ENCODE measurements around the gene ZNF646.

ZNF646 gene

DNA sequence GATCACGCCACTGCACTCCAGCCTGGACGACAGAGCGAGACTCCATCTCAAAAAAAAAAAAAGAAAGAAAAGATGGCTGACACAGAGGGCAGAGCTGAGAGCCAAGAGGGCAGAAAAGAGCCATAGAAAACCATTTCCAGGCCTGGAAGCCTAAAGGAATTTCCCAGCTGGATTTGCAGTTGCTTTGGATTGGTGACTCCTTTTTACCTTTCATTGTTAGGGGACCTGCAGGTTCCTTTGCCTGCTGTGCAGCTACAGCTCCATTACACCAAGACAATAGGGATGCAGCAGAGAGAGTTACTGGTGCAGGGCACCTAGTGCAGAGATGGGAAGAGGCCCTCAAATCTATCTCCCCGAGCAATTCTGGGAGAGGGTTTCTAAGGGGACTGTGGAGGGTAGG lies 18.6 kb upstream of the ZNF646 start:
- Histone ChIP-seq H3K27me3 (ENCODE audit: insufficient read depth, insufficient read length) (no peaks in the 10 kb centered on the region), H3K9ac (ENCODE audit: insufficient read length, low read depth) (no peak overlapping the region), H3K4me1 (ENCODE audit: insufficient read depth, insufficient read length) (peaks cover 2% of the 10 kb centered on the region), H3K36me3 (ENCODE audit: insufficient read depth, insufficient read length, low read length) (peaks cover 16% of the 10 kb centered on the region), H3K9me3 (ENCODE audit: insufficient read depth, low read length) (no peaks in the 10 kb centered on the region), H3K4me3 (ENCODE audit: insufficient read length, low read depth) (no peak overlapping the region)
- TF ChIP-seq SUZ12 (IDR thresholded peaks at IDR 0.05; ENCODE audit: extremely low read depth, insufficient read depth, insufficient read length) (no peak), YY1 (IDR thresholded peaks at IDR 0.05; ENCODE audit: insufficient read depth, insufficient read length) (no peak), ZNF274 (IDR thresholded peaks at IDR 0.05; ENCODE audit: low read depth, low read length) (no peak)
- no peak for DNase-seq (ENCODE audit: low read depth, low spot score)

- Histone ChIP-seq H3K36me3 (ENCODE audit: insufficient read depth, insufficient read length, low read length) (peaks cover 50% of the 10 kb centered on the region), H3K27me3 (ENCODE audit: insufficient read depth, insufficient read length) (no peaks in the 10 kb centered on the region), H3K9ac (ENCODE audit: insufficient read length, low read depth) (no peak overlapping the region), H3K4me3 (ENCODE audit: insufficient read length, low read depth) (no peak overlapping the region), H3K4me1 (ENCODE audit: insufficient read depth, insufficient read length) (no peaks in the 10 kb centered on the region), H3K9me3 (ENCODE audit: insufficient read depth, low read length) (no peaks in the 10 kb centered on the region)
- TF ChIP-seq YY1 (IDR thresholded peaks at IDR 0.05; ENCODE audit: insufficient read depth, insufficient read length) = no peak
- TF ChIP-seq SUZ12 (IDR thresholded peaks at IDR 0.05; ENCODE audit: extremely low read depth, insufficient read depth, insufficient read length) = no peak
- no peak for TF ChIP-seq ZNF274 (IDR thresholded peaks at IDR 0.05; ENCODE audit: low read depth, low read length)
- DNase-seq (ENCODE audit: low read depth, low spot score) = no peak
Measured at GRCh38 chr16:31061126-31061812, 13.0 kb upstream of the ZNF646 start.

DNA sequence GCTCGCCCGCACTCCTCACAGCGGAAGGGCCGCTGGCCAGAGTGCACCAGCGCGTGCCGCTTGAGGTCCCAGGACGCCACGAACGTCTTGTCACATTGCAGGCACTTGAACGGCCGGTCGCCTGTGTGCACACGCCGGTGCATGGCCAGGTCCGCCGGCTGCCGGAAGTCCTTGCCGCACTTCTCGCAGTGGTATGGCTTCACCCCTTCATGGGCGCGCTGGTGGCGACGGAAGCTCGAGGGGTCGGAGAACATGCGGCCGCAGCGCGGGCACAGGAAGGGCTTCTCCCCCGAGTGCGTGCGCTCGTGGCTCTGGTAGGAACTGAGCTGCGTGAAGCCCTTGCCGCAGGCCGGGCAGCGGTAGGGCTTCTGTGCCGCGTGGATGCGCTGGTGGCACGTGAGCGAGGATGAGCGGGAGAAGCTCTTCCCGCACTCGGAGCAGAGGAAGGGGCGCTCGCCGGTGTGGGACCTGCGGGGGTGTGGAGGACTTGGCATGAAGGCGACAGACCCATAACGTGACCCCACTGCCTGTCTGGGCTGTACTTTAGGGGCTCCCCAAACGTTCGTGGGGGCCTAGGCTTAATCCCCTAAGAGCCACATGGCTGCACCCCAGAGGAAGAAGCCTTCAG lies 12.3 kb upstream of the ZNF646 start:
- no peaks in the 10 kb centered on the region for H3K4me1 ChIP-seq (ENCODE audit: insufficient read depth, insufficient read length)
- H3K36me3 ChIP-seq (ENCODE audit: insufficient read depth, insufficient read length, low read length) = peaks cover 53% of the 10 kb centered on the region
- no peaks in the 10 kb centered on the region for H3K9me3 ChIP-seq (ENCODE audit: insufficient read depth, low read length)
- no peak overlapping the region for H3K4me3 ChIP-seq (ENCODE audit: insufficient read length, low read depth)
- TF ChIP-seq SUZ12 (IDR thresholded peaks at IDR 0.05; ENCODE audit: extremely low read depth, insufficient read depth, insufficient read length) = no peak
- no peak for TF ChIP-seq ZNF274 (IDR thresholded peaks at IDR 0.05; ENCODE audit: low read depth, low read length)
- no peak for TF ChIP-seq YY1 (IDR thresholded peaks at IDR 0.05; ENCODE audit: insufficient read depth, insufficient read length)
- no peak for DNase-seq (ENCODE audit: low read depth, low spot score)
- H3K27me3 ChIP-seq (ENCODE audit: insufficient read depth, insufficient read length) = no peaks in the 10 kb centered on the region
- no peak overlapping the region for H3K9ac ChIP-seq (ENCODE audit: insufficient read length, low read depth)

- Histone ChIP-seq H3K4me1 (ENCODE audit: insufficient read depth, insufficient read length) (no peaks in the 10 kb centered on the region), H3K9ac (ENCODE audit: insufficient read length, low read depth) (no peak overlapping the region), H3K9me3 (ENCODE audit: insufficient read depth, low read length) (no peaks in the 10 kb centered on the region), H3K4me3 (ENCODE audit: insufficient read length, low read depth) (no peak overlapping the region), H3K27me3 (ENCODE audit: insufficient read depth, insufficient read length) (no peaks in the 10 kb centered on the region), H3K36me3 (ENCODE audit: insufficient read depth, insufficient read length, low read length) (peaks cover 54% of the 10 kb centered on the region)
- TF ChIP-seq YY1 (IDR thresholded peaks at IDR 0.05; ENCODE audit: insufficient read depth, insufficient read length) (no peak), ZNF274 (IDR thresholded peaks at IDR 0.05; ENCODE audit: low read depth, low read length) (no peak), SUZ12 (IDR thresholded peaks at IDR 0.05; ENCODE audit: extremely low read depth, insufficient read depth, insufficient read length) (no peak)
- no peak for DNase-seq (ENCODE audit: low read depth, low spot score)
Measured at GRCh38 chr16:31063495-31063842, 10.8 kb upstream of the ZNF646 start.

DNA sequence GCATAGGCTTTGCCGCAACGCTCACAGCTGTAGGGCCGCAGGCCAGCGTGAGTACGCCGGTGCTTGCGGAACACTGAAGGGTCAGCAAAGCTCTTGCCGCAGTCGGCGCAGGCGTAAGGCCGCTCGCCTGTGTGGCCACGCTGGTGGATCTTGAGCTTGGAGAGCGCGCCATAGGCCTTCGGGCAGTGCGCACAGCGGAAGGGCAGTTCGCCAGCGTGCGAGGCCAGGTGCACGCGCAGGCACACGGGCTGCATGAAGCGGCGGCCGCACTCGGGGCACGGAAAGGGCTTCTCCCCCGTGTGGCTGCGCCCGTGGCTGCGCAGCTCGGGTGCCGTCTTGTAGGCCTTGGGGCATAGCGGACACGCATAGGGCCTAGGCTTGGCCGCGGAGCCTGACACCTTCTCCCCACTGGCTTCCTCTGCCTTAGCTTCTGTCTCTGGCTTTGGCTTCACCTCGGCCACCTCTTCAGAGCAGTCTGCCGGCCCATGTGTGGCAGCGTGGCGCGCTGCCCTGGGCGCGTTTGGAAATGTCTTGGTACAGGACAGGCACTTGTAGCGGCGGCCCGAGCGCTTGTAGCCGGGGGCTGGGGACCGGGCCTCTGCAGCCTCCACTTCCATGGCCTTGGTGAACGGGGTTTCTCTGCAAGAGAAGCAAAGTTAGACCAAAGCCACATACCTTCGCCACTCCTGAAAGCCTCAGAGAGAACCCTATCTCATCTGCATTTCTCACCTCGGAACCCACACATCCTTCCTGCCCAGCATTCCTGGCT lies 10.2 kb upstream of the ZNF646 start:
- no peak overlapping the region for H3K9ac ChIP-seq (ENCODE audit: insufficient read length, low read depth)
- DNase-seq (ENCODE audit: low read depth, low spot score) = no peak
- no peaks in the 10 kb centered on the region for H3K4me1 ChIP-seq (ENCODE audit: insufficient read depth, insufficient read length)

DNA sequence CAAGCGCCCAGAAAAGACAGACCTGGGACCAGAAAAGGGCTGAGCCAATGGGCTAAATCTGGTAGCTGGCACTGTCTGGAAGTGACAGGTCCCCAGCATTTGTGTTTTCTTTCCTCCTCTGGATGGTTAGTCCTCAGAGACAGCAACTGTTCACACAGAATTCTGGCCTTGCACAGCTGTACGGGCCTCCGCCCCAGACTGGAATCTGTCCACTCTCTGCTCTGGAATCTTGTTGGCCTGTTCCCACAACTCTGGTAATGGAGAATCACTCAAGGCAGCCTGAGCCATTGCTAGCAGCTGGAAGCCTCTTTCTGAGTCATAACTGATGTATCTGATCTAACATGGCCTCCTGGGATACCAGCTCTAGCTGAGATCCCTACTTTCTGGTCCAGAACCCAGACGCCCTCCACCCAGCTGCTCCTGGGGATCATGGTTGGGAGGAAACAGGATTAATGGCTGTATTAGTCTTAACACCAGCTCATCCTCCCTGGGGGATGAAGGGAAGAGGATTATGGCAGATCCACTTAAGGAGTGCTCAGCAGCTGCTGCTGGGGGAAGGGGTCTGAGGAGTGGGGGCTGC lies 9.2 kb upstream of the ZNF646 start:
- Histone ChIP-seq H3K4me1 (ENCODE audit: insufficient read depth, insufficient read length) (no peaks in the 10 kb centered on the region), H3K9ac (ENCODE audit: insufficient read length, low read depth) (no peak overlapping the region), H3K36me3 (ENCODE audit: insufficient read depth, insufficient read length, low read length) (peaks cover 49% of the 10 kb centered on the region), H3K9me3 (ENCODE audit: insufficient read depth, low read length) (no peaks in the 10 kb centered on the region), H3K4me3 (ENCODE audit: insufficient read length, low read depth) (no peak overlapping the region), H3K27me3 (ENCODE audit: insufficient read depth, insufficient read length) (no peaks in the 10 kb centered on the region)
- TF ChIP-seq SUZ12 (IDR thresholded peaks at IDR 0.05; ENCODE audit: extremely low read depth, insufficient read depth, insufficient read length) = no peak
- no peak for TF ChIP-seq ZNF274 (IDR thresholded peaks at IDR 0.05; ENCODE audit: low read depth, low read length)
- no peak for TF ChIP-seq YY1 (IDR thresholded peaks at IDR 0.05; ENCODE audit: insufficient read depth, insufficient read length)
- DNase-seq (ENCODE audit: low read depth, low spot score) = no peak

More for the DNA sequence above, 10.2 kb upstream of the ZNF646 start:
- Histone ChIP-seq H3K36me3 (ENCODE audit: insufficient read depth, insufficient read length, low read length) (peaks cover 54% of the 10 kb centered on the region), H3K27me3 (ENCODE audit: insufficient read depth, insufficient read length) (no peaks in the 10 kb centered on the region), H3K4me3 (ENCODE audit: insufficient read length, low read depth) (no peak overlapping the region), H3K9me3 (ENCODE audit: insufficient read depth, low read length) (no peaks in the 10 kb centered on the region)
- TF ChIP-seq SUZ12 (IDR thresholded peaks at IDR 0.05; ENCODE audit: extremely low read depth, insufficient read depth, insufficient read length) = no peak
- no peak for TF ChIP-seq ZNF274 (IDR thresholded peaks at IDR 0.05; ENCODE audit: low read depth, low read length)
- TF ChIP-seq YY1 (IDR thresholded peaks at IDR 0.05; ENCODE audit: insufficient read depth, insufficient read length) = no peak

GRCh38 chr16:31067342-31067741 lies 6.9 kb upstream of the ZNF646 start:
- H3K36me3 ChIP-seq (ENCODE audit: insufficient read depth, insufficient read length, low read length) = peaks cover 26% of the 10 kb centered on the region
- no peak overlapping the region for H3K9ac ChIP-seq (ENCODE audit: insufficient read length, low read depth)
- DNase-seq (ENCODE audit: low read depth, low spot score) = no peak
- no peaks in the 10 kb centered on the region for H3K27me3 ChIP-seq (ENCODE audit: insufficient read depth, insufficient read length)
- H3K4me1 ChIP-seq (ENCODE audit: insufficient read depth, insufficient read length) = no peaks in the 10 kb centered on the region
- no peak overlapping the region for H3K4me3 ChIP-seq (ENCODE audit: insufficient read length, low read depth)
- H3K9me3 ChIP-seq (ENCODE audit: insufficient read depth, low read length) = no peaks in the 10 kb centered on the region
- TF ChIP-seq YY1 (IDR thresholded peaks at IDR 0.05; ENCODE audit: insufficient read depth, insufficient read length) (no peak), SUZ12 (IDR thresholded peaks at IDR 0.05; ENCODE audit: extremely low read depth, insufficient read depth, insufficient read length) (no peak), ZNF274 (IDR thresholded peaks at IDR 0.05; ENCODE audit: low read depth, low read length) (no peak)
